Effector memory CD4-positive, alpha-beta T cell (primary cell): ENCODE results near the gene PRDM5.
"Not testable (repeated sequence)": the region's sequence is repeated elsewhere in the genome, so short reads cannot be mapped to it uniquely, and the experiment has no call there.

Source experiments
- DNase-seq, 3 donors: peaks; one replicate each; pipeline ENCODE4 v3.0.0-alpha.2; 2020
- H3K27ac ChIP-seq: 2 replicates; pipeline ENCODE4 v1.7.0; 2013; ENCODE audit warnings: mild to moderate bottlenecking, low read length, moderate library complexity; ENCODE audit not compliant: insufficient read depth, poor library complexity, severe bottlenecking
- H3K27me3 ChIP-seq: replicated peaks from 2 replicates; pipeline ENCODE4 v1.7.0; 2013; ENCODE audit warnings: mild to moderate bottlenecking, low read length; ENCODE audit not compliant: insufficient read depth, control insufficient read depth, poor library complexity, severe bottlenecking
- H3K36me3 ChIP-seq: 2 replicates; pipeline ENCODE4 v1.7.0; 2013; ENCODE audit warnings: mild to moderate bottlenecking, low read length, moderate library complexity; ENCODE audit not compliant: control insufficient read depth, insufficient read depth
- H3K4me1 ChIP-seq: 2 replicates; pipeline ENCODE4 v1.7.0; 2013; ENCODE audit warnings: low read length, mild to moderate bottlenecking; ENCODE audit not compliant: control insufficient read depth, insufficient read depth, poor library complexity, severe bottlenecking
- H3K4me3 ChIP-seq: 2 replicates; pipeline ENCODE4 v1.7.0; 2013; ENCODE audit warnings: low read length, low read depth, mild to moderate bottlenecking; ENCODE audit not compliant: insufficient read depth, poor library complexity, severe bottlenecking
- H3K9me3 ChIP-seq: 2 replicates; pipeline ENCODE4 v1.7.0; 2013; ENCODE audit warnings: mild to moderate bottlenecking, low read length, moderate library complexity; ENCODE audit not compliant: control insufficient read depth

Gene PRDM5

DNA sequence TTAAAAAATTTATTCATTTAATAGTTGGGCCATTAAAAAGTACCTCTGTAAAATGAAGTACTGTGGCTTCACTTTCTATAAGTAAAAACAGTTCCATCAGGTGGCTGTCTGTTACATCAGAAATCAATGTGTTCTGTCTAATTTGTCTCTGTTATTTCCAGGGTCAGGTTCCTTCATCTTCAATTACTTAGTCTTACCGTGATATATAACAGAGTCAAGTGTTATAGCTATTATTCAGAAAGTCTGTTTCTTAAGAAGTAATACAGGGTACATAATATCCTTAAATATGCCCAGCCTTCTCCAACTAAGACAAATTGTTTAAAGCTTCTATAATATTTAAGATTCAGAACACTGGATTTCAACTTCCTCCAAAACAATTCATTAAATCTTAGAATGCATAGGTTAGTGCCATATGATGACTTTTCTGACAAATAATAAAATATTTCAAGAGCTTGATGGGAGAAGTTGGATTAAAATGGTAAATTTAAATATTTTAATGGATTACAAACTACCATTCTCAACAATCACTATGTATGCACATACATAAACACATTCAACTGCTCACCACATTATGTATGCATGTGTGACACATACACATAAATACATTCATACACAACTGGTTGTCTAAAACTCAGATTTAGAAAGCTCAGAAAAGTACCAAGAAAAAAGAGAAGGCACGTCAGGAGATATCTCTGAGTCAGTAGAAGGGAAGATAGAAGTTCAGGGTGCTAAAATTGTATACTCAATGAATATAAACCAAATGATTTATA is 268.5 kb downstream of the PRDM5 start:
- no peaks in the 10 kb centered on the region for H3K27me3 ChIP-seq
- H3K9me3 ChIP-seq: no peaks in the 10 kb centered on the region
- no peaks in the 10 kb centered on the region for H3K4me1 ChIP-seq
- H3K27ac ChIP-seq: no peak overlapping the region
- no peak overlapping the region for H3K4me3 ChIP-seq
- no peak for DNase-seq
- no peaks in the 10 kb centered on the region for H3K36me3 ChIP-seq

DNA sequence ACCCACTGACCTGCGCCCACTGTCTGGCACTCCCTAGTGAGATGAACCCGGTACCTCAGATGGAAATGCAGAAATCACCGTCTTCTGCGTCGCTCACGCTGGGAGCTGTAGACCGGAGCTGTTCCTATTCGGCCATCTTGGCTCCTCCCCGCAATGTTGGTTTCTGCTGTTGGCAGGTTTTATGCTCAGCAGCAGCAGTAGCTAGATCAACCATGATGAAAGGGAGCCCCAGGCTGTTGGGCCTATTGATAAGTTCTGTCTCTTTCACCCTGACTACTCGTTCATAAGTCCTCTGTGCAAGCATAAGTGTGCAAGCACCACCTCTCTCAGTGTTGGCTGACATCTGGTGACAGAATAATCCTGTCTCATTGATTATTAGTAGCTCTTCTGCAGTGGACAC is 274.2 kb downstream of the PRDM5 start:
- not testable (repeated sequence) for H3K36me3 ChIP-seq, H3K27ac ChIP-seq, H3K4me1 ChIP-seq, H3K9me3 ChIP-seq, DNase-seq, H3K27me3 ChIP-seq, H3K4me3 ChIP-seq
